HG03342 (cell line): ENCODE measurements around the gene RGL1.
"Not testable (repeated sequence)": the region's sequence is repeated elsewhere in the genome, so short reads cannot be mapped to it uniquely, and the experiment has no call there.

Experiments
- ATAC-seq: cut with Tn5 transposase; IDR thresholded peaks from one replicate; pipeline ENCODE4 v1.9.1; 2021; ENCODE audit warnings: mild to moderate bottlenecking, moderate library complexity; ENCODE audit not compliant: unreplicated experiment

The RGL1 gene

DNA sequence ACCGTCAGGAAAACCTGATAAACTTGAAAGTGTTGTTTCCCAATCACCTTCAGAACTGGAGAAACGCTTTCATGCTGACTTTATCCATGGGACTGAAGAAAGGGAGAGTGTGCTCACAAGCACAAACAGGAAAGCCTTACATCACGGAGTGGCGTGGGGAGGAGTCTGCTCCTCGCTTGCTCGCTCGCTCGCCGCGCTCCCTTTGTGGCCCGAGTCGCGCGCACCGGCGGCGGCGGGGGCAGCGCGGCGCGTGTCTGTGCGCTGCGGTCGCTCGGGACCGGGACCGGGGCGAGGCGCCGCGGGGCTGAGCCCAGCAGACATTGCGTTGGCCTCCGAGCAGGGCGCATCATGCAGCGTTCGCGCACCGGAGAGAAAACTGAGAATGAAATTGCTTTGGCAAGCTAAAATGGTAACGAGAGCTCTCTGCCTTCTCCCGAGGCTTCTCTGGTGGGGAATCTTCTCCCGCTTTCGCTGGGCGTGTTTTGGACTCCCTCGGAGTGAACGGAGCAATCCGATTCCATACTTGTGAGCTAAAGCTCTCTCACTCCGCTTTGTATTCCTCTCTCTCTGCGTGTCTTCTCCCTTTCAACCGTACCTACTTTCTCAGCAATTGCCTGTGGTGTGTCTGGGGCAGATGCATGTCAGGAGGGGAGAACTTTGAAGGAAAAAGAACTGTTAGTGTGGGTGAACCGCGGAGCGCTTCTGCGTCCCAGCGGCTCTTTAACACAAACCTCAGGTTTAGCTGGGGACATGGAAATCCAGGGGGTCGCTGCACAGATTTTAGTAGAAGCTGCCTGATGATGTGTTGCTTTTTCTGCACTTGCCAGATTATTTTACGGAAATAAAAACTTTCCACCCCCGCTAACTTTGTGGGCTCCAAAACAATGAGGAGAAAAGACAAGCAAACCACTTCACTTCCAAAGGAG, at the start of gene RGL1:
Gene RGL1, plus strand, starts transcription at position 205 of the 926 bp plus-strand sequence. Its CDS starts 178 bp downstream, at position 383.
- peak; percentile 66 for ATAC-seq

DNA sequence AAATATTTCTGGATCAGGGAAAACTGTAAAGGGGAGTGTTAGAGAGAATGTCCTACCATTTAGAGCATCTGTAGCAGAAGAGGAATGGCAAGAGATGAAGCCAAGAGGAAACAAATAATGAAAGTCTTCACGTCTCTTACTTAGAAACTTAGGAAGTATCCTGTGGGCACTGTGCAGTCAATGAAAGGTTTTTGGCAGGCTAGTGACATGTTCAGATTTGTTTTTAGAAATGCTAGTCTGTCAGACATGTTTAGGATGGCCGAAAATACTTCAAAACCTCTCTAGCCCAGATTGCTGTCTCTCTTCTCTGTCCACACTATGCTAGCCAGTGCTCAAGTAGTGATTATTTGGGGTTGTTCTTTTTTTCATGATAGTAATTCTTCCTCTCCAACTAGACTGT, 48.6 kb upstream of the RGL1 start:
- no peak for ATAC-seq

DNA sequence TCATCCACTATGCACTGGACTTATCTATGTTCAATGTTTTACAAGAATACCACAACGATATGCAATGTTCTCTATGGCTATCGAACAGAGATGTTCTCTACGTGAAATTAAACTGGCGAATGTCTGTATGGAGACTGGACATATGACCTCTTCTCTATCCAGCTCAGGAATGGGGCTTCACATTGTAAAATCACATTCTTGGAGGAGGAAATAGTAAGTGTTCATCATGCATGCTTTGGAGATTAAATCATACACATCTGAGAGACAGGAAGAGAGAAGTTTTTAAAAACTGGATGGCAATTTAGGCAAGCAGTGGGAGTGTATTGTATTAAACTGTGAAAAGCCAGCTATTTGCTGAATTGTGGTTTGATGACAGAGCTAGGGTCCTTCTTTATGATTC, 47.9 kb upstream of the RGL1 start:
- no peak for ATAC-seq

DNA sequence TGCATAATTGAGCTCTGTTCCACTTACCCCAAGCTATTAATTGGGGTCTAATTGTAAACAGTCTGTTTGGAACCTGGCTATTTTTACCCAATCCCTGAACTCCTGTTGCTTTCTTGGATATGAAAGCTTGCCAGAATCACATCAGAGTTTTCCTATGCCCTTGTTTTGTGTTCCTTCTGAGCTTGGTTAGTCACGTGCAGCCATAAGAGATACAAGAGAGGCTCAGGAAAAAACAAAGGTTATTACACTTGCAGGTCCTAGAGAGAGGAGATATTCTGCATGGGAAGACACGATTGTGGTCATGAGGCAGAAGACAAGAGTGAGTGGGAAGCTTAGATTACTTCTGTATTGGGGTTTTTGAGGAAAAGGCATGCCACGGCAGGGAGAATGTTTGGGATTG, 46.0 kb upstream of the RGL1 start:
- ATAC-seq = no peak

DNA sequence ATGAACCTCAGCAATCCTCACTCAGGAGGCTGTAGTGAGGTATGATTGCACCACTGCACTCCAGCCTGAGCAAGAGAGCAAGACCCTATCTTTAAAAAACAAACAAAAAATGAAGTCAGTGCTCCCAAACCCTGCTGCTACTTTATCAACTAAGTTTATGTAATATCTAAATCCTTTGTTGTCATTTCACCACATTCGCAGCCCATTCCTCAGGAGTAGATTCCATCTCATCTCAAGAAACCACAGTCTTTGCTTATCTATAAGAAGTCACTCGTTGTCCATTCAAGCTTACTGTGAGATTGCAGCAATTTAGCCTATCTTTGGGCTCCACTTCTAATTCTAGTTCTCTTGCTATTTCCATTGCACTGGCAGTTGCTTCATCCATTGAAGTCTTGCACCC, 44.3 kb upstream of the RGL1 start:
- no peak for ATAC-seq

DNA sequence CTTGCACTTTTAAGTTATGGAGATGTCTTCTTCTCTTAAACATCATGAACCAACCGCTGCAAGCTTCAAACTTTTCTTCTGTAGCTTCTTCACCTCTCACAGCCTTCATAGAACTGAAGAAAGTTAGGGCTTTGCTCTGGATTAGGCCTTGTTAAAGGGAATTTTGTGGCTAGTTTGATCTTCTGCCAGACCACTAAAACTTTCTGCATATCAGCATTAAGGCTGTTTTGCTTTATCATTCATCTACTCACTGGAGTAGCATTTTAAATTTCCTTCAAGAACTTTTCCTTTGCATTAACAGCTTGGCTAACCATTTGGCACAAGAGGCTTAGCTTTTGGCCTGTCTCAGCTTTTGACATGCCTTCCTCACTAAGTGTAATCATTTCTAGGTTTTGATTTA, 43.0 kb upstream of the RGL1 start:
- no peak for ATAC-seq

DNA sequence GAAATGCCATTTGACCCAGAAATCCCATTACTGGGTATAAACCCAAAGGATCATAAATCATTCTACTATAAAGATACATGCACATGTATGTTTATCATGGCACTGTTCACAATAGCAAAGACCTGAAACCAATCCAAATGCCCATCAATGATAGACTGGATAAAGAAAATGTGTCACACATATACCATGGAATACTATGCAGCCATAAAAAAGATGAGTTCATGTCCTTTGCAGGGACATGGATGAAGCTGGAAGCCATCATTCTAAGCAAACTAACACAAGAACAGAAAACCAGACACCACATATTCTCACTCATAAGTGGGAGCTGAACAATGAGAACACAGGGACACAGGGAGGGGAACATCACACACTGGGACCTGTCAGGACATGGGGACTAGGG, 42.1 kb upstream of the RGL1 start:
- ATAC-seq = not testable (repeated sequence)

DNA sequence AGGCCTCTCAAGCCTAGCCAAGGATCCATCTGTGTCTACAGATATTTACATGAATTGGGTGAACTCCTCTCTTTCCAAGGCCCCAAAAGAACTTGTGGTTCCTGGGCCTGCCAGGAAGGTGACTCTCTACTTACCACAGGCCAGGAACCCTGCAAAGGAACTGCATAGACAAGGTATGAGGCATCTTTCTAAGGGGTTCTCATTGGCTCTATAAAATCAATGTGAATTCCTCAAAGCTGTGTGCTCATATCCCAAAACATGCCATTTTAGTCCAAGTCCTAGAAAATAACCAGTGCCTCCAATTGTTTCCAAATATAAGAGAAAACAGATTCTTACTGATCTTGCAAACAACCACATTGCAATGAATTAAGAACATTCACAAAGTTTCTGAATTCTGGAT, 39.9 kb upstream of the RGL1 start:
- no peak for ATAC-seq

DNA sequence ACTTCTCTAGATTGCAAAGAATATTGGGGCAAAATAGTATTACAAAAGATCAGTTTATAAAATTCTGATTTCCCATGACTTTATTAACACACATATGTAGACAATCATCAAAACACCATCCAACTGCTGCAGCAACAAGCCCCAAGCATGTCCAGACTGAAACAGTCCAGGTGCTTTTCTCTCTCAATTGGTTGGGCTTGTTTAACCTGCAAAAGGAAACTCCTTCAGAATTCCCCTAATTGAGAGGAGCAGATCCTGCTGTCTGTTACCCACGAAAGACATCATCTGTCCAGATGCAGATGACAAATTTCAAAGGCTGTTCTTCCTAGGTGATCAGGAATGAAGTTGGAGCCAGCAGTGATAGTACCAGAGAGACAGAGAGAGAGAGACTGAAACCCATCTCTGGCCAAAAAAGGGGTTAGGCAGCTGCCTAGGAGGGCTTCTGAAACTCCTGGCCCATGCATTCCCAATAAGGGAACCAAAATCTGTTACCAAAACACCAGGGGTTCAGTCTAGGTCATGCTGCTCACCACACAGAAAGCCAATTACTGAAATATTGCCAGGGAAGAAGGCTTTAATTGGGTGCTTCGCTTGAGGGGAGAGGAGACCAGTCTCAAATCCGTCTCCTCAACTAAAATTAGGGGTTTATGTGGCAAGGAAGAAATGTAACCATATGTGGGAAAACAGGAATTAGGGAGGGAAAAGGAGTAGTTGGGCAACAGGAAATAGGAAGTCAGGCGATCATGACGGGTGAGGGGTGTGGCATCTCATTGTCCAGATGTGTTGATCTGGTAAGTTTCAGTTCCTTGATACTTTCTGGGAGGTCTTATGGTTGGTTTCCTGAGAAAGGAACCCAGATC, 34.7 kb upstream of the RGL1 start:
- no peak for ATAC-seq

DNA sequence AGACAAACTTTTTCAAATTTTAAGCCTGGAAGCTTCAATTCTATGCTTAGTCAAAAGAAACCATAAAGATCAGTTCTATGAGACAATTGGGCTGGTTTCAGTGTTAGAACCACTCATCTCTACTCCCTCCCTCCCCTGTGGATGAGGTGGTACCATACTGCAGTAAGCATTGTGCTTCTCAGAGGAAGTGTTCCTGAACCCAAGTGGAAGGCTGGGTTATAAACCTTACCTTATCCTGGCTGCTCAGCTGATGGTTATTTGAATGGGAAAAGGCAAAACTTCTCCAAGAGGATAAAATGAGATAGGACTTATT, 34.1 kb upstream of the RGL1 start:
- ATAC-seq = peak; percentile 68

DNA sequence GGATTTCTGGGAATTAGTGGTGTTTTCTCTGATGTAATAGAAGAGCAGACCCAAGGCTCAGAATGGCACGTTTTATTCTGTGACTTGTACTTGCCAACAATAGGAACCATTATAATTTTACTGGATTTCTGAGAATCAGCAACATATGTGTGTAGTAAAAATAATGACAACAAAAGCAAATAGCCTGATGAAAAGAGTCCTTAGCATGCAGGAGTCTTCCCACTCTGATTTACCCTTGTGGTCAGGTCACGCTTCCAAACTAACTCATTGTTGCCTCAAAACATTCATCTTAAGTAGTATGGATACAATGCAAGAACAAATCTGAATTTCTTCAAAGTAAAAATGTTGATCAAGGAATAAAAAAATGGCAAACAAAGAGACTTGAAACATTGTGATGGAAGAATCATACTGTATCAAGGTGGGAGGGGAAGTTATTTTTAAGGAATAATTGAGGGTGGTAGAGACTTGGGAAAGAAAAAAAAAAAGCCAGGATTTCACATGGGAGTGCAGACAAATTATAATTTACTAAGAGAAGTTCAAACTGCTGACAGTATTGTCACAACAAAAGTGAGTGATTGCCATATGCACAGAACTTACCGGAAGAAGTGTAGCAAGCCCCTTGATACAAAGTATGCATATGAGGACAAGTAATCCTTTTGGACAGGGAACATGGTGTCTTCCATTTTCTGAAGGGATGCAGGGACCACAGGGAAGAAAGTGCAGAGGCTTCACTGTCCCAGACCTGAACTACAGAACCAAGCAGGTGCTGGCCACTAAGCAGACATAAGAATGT, 31.2 kb upstream of the RGL1 start:
- ATAC-seq = no peak

DNA sequence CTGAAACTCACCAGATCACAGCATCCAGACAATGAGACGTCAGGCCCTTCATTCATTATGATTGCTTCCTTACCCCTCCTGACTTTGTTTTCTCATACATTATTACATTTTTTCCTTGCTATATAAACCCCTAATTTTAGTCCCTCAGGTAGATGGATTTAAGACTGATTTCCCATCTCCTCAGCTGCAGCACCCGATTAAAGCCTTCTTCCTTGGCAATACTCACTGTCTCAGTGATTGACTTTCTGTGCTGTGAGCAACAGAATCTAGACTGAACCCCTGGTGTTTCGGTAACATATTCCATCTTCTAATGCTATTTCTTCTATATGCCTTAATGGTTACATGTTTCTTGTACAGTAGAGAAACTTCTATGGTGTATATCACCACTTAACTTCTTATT, 30.0 kb upstream of the RGL1 start:
- ATAC-seq = no peak

DNA sequence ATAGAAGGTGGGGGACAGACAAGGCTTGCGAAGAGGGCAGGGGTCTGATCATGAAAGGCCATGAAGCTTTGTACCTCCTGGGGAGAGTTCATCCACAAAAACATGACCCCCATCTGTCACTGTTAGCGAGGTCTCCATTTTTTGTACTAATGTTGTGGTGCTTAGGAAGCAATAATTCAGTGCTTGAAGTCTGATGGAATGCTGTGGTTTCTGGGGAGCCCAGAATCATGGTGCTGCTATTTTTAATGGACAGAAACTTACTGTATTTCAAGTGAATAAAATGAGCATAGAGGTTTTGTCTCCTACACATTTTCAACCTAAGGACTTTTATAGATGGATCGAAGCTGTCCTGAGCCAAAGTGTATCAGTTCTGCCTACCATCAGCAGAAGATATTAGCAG, 28.2 kb upstream of the RGL1 start:
- no peak for ATAC-seq

DNA sequence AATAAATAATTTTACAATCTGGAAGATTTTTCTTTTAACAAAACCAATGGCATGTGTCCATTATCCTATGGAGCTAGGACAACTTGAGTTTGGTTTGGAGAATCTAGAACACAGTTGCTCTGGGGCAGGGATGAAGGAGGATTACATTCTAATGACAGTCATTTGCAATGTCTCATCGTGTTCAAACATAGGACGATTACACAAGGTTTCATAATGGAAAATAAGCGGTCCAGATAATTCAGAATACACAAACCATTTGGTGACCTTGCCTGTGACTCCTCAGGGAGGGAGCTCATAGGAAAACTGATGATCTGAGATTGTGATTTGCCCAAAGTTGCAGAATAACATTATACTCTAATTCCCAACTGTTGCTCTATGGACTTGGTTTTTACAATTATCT, 27.6 kb upstream of the RGL1 start:
- no peak for ATAC-seq

DNA sequence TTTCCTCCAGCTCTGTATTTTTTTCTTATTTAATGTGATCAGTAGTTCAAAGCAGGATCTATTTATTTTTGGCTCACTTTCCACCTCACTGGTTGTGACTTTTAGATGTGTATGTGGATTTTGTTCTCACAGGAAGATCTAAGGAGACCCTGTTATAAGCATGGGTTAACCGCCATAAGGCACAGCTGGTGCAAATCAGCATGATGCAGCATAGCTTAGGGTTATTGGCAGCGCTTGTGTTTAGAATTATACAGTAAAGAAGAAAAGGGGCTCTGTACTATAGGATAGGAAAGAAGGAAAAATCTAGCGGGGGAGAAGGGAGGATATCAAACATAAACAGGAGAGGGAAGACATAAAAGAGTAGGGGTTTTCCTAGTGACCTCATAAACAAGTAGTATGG, 26.9 kb upstream of the RGL1 start:
- no peak for ATAC-seq

DNA sequence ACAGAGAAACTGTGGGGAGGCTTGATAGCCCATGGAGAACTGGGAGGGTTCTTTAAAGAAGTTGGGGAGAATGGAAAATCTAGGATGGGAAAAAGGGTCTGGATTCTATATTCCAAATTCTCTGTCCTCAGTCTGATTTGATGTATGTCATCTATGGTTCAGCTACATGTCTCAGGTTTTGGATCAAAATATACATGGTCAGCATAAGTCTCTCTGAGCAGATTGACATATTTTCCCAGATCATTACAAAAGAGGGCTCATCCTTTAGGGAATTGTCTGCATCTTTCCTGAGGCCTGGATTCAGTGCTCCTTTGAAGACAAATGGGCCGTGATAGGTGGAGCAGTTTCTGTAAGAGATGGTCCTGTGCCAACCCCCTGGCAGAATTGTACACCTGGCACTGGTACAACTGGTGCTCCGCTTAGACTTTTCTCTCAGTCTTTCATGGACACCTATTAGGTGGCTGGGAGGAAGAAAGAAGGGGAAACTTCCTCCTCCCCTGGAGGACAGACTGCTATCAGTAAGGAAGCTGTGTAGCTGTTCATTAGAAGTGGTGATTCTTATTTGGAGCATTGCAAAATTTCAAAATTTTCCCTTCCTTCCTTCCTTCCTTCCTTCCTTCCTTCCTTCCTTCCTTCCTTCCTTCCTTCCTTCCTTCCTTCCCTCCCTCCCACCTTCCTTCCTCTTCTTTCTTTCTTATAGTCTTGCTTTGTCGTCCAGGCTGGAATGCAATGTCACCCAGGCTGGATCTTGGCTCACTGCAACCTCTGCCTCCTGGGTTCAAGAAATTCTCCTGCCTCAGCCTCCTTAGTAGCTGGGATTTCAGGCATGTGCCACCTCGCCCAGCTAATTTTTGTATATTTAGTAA, 26.1 kb upstream of the RGL1 start:
- ATAC-seq = no peak

DNA sequence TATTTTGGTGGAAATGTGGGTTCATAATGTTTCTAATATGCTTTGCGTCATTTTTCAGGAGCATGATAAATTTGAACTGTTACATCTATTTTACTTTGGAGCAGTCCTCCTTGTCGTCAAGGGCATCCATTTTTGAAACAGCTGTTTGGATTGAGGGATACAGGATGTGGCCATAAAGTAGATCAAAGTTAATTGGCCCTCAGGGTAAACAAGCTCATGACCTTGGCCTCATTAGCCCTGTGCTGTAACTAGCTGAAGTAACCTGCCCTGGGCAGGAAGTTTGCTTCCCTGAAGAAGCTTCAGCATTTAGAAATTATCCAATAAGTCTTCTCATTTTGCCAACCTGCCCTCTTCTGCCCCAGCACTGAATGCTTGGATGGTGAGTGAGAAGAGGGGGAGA, 24.8 kb upstream of the RGL1 start:
- ATAC-seq = no peak

DNA sequence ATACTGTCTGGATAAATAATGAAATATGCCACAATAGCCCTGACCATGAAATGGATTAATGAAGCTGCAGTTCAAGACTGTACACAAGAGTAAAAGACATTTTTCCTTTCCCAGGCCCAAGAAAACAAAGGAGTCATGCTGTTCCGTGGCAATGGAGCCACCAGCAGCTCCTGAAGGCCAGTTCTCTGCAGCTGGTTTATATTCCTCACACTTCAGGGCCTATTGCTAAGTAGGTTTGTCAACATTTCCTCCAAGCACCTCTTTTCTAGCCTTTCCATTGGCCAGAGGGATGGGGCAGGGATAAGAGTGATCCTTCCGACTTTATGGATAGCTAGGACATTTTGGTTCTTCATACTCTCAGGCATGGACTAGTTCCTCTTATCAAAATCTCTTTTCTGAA, 24.2 kb upstream of the RGL1 start:
- no peak for ATAC-seq

DNA sequence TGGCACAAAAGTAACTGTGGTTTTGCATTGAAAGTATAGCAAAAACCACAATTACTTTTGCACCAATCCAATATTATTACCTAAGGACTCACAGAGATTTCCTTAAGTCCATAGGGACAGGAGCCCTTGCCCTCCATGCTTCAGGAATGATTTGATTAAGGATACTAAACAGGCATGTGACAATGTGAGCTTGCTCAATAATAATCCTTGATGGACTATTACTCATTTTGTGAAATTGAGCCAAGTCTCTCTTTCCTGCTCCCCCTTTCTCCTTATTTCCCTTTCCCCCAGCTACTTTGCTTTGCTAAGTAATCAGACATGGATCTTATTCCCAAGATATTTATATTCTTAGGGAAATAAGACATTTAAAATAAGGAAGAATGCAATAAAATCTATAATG, 21.6 kb upstream of the RGL1 start:
- no peak for ATAC-seq
